GM18520 (cell line): Measurements from ENCODE around the gene BMERB1.

ENCODE experiments used
- ATAC-seq: cut with Tn5 transposase; IDR thresholded peaks from one replicate; pipeline ENCODE4 v1.9.1; 2021; ENCODE audit not compliant: unreplicated experiment

Gene BMERB1

DNA sequence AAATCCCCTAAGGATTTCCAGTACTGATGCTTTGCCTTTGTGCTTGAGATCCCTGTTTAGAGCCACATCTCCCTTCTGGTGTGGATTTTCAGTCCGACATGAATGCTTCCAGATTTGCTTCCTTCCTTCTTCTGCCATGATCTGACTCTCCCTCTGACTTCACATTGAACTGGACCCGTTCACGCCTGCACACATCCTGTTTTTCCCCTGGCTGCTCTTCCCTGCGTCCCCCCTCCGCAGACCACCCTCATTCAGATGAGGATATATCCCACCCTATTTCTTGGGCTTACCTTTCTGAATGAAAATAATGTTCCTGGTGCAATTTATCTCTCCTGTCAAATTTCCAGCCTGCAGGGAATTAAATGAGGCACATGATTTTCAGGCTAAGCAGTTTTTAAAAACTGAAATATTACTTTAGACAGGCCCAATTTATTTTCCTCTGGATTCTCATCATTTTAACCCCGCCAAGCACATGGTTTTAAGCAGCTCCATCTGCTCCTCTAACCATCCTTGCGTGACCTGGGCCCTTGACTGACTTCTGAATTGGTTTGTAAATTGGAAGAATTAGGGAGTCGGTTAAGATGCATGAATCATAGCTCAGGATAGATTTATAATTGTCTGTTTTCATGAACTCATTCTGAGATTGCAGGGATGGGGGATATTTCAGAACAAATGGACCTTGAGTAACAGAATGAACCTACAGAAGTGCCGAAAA is 59.2 kb downstream of the BMERB1 start:
- no peak for ATAC-seq

DNA sequence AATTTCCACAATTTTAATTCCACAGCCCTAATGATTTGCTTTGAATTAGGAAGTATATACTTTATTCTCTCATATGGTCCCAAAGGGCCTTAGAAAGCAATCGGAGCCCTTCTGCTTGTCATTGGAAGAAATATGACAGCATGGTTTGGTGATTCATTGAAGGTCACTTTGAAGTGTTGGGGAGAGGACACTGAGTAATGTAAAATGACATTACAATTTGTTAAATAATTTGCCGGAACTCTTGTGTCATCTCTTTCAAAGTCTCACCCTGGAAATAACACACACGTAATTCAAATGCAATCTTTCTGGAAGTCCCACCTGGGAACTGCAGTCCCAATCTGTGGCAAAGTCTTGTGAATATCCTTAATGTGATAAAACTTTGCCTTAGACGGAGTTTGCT is 59.8 kb downstream of the BMERB1 start:
- ATAC-seq, result no peak

DNA sequence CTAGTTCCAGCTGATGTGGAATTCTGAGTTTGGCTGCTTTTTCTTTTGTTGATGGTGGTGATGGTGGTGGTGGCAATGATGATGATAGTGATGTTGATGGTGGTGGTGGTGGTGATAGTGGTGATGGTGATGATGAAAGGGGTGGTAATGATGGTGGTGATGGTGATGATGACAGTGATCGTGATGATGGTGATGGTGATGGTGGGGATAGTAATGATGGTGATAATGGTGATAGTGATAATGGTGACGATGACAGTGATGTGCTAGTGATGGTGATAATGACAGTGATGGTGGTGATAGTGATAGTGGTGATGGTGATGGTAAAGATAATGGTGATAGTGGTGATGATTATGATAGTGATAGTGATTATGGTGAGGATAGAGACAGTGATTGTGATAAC is 61.5 kb downstream of the BMERB1 start:
- ATAC-seq, result no peak

DNA sequence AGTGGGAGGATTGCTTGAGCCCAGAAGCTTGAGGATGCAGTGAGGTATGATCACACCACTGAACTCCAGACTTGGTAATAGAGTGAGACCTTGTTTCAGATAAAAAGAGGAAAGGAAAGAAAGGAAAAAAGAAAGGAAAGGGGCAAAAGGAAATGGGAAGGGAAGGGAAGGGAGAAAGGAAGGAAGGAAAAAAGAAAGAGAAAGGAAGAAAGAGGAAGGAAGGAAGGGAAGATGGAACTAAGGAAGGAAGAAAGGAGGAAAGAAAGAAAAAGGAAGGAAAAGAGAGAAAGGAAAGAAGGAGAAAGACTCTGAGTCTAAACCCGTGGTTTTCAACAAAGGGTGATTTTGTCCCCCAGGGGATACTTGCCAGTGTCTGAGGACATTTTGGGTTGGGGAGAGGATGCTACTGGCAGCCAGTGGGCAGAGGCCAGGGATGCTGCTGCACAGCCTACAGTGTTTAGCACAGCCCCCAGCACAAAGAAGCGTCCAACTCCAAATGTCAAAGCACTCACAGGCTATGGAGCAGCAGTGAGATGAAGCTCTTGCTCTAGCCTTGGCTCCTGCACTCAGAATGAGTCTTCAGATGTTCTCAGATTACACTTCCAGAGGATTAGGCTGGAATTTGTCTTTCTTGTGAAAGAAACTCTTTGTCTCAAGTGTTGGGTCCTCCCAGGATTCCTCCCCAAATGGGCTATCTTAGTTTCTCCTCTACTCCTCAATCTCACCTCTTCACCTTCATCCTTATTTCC is 64.2 kb downstream of the BMERB1 start:
- no peak for ATAC-seq

DNA sequence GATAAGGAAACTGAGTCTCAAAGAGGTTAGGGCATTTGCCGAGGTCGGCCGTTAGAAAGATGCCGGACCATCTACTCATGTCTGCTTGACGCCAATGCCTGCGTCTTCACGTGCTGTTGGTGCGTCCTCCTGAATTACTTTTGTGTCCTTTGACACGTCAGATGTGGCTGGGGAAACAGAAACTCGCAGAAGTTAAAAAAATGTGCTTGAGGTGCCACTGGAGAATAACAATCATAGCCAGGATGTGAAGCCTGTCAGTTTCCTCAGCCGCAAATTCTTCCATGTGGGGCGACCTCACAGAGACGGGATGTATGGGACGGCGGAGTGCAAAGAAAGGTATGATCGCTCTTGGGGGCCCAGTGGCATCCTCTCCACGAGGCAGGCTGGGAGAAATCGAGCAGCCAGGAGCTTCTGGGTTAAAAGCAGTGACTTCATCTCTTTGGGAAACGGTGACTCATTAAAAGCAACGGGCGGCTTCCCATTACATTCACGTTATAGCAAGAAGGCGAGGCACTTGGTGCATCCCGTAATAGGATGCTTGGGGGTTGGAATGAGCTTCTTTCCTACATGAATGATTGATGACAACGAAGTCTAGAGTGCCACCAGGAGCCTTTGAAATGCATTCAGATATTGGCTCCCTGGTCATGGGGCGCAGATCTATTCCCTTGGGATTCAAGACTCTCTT is 67.8 kb downstream of the BMERB1 start:
- no peak for ATAC-seq

DNA sequence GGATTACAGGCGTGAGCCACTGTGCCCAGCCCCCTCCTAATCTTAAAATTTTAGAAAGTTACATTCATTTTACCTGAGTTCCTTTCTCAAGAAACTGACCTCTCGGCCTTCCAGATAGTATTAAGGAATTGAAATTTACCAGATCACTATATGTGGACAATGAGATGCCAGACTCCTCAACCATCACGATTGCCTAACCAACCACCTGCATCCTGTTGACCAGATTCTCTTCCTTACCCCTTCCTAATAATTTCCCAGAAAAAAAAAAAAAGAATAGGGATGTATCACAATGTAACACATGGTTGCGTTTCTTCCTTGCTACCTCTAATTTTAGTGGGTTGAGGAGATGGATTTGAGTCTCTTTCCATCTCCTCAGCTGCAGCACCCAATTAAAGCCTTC is 72.1 kb downstream of the BMERB1 start:
- ATAC-seq, result no peak

DNA sequence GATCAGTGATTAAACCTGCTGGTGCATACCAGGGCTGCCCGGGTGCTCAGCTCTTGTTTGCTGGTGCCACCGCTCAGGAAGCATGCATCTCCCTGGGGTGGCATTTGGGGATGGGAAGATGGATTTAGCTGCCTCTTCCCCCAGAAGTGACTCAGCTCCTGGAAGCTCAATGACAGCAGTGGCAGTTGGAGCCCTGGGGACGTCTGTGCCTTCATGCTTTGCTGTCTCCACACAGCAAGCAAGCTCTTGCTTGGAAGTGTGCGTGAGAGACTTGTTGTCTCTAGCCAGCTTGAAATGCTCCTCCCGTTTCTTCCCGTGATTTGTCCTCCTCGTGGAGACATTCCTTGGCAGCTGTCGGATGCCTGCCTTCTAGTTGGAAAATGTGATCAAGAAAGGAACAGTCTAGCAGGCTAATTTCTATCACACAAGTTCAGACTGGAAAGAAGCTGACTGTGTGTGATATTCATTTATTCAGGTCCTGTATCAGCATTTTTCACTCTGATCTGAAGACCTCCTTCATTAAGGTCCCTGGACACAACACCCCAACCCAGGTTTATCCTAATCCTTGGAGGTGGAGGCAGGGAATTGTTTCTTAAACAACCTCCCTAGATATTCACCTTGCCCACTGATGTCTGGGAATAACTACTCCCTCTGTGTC is 73.0 kb downstream of the BMERB1 start:
- ATAC-seq, result no peak

DNA sequence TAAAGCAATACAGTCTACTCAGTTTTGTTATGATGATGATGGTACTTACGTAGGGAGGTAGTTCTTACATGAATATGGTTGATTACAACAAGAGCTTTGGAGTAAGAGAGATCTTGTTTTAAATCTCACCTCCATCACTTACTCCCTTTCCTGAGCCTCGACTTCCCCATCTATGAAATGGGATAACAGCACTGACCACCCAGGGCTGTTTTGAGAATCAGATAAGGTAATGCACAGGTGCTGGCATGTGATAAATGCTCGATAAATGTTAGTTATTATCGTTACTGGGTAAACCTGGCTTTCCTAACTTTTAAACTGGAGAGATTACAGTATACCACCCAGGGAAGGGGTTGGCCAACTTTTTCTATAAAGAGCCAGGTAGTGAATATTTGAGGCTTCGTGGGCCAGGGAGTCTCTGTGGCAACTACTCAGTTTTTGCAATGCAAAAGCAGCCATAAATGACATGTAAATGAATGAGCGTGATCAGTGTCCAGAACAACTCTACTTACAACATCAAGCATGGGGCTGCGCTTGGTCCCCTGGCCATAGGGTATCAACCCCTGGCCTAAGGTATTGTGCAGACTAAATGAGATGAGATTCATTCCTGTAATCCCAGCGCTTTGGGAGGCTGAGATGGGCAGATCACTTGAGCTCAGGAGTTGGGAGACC is 73.7 kb downstream of the BMERB1 start:
- no peak for ATAC-seq

DNA sequence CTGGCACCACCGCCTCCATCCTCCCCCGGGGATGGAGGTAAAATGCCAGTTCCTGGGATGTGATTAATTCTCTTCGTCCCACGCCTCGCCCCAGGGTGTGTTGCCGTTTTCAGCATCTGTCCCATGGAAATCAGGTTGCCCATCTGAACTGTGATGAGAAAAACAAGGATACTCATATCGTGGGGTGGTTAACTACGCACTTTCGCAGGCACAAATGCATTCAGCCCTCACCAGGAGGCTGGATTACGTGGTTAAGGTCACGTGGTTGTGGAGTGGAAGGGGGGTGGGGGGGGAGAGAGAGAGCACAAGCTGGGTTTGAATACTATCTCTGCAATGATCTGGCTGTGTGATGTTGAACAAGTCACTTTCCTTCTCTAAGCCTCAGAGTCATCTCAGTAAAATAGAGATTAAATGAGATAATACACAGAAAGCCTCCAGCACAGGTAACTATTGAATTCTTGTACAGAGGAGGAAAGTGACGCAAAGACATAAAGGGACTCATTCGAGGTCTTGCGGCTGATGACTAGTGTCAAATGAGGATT is 74.7 kb downstream of the BMERB1 start:
- ATAC-seq, result no peak

DNA sequence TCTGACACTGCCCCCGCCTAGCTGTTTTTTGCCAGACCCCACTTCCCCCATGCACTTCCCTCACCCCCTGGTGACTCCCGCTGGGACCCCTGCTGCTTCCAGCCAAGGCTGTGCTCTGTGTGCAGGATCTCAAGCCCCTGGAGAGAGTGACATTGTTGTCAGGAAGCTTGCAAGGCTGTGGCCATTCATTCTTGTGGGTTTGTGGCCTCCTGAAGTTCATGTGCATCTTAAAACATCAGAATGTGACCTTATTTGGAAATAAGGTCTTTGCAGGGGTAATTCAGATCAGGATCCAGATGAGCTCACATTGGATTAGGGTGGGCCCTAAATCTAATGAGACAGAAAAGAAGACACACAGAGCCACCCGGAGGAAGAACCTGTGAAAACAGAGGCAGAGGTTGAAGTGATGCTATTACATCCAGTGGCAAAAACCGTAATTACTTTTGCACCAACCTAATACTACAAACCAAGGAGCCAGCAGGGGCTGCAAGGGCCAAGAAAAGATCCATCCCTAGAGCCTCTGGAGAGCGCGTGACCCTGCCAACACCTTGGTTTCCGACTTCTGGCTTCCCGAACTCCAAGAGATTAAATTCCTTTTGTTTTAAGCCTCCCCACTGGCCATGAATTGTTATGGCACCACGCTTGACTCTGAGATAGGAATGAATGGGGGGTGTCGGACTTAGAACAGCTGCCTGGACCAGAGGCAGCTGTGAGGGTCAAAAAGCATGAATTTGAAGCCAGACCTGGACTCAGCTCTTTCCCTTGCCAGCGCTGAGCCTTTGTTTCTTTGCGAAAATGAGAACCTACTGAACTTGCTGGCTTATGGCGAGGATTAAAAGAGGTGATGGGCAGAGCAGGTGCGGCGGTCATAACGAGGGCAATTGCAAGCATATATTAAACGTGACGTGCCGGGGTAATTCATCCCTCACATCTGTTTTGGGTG is 75.5 kb downstream of the BMERB1 start:
- ATAC-seq, result no peak

DNA sequence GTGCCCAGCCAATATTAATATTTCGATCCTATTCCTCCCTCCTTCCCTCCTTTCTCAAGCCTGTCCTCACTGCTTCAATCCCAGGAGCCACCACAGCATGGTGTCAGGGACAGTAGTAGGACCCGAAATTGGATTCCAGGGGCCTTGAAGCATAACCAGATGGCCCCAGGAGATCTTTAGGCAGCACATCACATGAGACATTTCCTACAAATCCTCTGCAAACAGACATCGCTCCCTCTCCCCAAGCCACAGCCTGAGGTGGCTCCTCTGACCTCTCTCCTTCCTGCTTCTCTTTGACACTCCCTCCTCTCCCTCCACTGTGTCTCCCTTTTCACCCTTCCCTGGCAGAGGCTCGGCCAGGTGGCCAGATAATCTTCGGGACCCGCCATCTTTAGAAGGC is 76.6 kb downstream of the BMERB1 start:
- no peak for ATAC-seq

DNA sequence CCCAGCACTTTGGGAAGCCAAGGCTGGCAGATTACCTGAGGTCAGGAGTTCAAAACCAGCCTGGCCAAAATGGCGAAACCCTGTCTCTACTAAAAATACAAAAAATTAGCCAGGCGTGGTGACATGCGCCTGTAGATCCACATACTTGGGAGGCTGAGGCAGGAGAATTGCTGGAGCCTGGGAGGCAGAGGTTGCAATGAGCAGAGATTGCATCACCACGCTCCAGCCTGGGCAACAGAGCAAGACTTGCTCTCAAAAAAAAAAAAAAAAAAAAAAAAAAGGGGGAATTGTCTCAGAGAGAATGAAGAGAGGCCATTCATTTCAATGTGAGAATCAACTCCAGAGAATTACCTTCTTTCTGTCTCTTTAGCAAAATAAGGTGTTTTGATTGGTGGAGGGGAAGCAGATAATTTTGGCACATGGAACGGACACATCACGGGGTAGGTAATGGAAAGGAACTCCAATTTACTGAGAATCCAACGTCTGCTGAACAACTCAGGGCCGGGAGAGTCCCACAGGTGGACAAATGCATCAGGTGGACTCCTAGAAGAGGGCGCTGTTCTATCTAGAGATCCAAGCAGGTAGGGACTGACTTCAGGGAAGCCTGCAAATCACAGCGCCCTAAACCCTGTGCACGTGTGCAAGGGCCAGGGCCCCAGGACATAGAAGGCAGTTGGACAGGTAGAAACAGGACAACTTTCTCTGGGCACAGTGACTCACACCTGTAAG is 77.5 kb downstream of the BMERB1 start:
- ATAC-seq, result no peak

DNA sequence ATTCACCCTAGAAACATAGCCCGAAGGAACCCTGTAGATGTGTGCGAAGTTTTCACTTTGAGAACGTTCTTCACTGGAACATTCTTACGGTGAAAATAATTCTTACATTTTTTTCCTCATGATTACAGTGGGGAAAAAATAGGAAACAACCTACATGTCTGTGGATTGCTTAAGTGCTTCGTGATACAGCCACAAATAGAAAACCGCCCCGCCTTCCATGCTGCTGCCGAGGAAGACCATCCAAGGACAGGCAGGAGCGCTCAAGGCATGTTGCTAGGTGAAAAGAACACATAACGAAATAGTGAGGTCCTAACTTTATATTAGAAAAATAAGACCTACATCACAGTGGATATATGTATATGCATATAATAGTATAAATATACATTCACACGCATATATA is 78.8 kb downstream of the BMERB1 start:
- ATAC-seq, result no peak

DNA sequence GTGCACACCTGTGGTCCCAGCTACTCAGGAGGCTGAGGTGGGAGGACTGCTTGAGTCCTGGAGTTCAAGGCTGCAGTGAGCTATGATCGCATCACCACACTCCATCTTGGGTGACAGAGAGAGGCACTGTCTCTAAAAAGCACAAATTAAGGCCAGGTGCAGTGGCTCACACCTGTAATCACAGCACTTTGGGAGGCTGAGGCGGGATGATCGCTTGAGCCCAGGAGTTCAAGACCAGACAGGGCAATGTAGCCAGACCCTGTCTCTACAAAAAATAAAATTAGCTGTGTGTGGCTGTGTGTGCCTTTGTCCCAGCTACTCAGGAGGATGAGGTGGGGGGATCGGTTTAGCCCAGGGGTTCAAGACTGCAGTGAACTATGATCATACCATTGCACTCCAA is 81.6 kb downstream of the BMERB1 start:
- no peak for ATAC-seq

DNA sequence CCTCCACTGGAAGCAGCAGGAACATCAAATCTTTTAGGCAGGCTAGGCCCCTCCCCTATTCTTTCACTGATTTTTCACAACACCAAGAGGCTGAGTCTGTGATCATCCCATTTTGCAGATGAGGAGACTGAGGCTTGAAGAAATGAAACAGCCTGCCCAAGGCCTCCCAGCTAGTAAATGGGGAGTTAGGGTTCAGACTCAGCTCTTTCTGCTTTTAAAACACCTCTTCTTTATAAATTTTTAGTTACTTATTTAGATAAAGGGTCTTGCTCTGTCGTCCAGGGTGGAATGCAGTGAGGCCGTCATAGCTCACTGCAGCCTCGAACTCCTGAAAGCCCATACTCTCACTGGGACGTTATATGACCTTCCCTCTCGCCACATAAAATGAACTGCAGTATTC is 82.2 kb downstream of the BMERB1 start:
- no peak for ATAC-seq

DNA sequence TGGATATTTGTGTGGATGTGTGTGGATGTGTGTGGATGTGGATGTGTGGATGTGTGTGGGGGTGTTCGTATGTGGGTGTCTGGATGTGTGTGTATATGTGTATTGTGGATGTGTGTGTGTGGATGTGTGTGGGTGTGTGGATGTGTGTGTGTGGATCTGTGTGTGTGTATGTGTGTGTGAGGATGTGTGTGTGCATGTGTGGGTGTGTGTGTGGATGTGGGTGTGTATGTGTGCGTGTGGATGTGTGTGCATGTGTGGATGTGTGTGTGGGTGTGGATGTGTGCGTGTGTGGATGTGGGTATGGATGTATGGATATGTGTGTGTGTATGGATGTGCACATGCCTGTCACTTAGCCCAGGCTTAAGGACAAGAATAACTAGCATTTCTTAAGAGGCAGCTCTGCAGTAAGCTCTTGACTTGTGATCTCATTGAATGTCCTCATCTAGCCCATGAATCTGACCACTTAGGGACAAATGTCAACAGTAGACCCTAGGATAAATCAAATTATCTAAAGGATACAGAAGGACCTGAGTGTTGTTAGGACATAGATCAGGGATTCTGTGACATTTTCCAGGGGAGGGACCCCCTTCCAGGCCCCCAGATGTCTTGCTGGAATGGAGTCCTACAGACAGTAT is 83.5 kb downstream of the BMERB1 start:
- ATAC-seq, result no peak

DNA sequence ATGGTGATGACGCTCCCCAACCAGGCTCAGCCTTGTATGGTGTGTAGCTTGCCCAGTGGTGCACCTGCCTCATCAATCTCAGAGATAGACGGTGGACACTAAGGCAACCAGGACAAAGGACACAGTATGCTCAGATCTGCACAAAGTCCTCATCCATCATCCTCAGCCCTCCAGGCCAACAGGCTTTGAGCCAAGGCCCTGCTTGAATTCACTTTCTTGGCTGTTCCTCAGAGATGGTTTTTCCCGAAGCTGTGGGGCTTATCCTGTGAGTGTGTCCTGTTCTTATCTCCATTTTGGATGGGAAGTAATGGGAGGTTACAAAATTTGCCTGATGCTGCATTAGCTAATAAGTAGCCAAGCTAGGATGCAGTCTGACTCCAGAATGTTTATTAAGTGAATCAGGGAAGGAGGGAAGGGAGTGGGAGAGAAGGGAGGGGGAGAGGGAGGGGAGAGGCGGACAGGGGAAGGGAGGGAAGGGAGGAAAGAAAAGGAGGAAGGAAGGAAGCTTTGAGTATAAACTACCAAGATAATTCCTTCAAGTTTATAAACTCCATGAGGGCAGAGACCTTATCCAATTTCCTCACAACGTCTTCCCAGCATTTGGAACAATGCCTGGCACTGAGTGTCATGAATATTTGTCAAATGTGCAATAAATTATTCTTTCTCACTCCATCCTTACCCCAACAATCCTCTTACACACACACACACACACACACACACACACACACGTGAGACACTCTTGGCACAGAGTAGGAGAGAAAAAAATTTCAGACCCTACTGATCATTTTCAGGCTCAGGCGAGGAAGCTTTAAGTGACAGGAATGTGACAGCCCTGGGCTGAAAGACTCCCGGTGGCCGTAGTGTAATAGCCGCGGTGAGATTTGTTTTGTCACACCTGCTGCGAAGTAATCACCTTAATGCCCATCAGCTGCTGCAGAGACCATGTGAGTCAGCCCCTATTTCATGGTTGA is 84.3 kb downstream of the BMERB1 start:
- no peak for ATAC-seq
